GM23338 (cell line): ENCODE data around the gene MTCL1. TPM values are rescaled to one million over a fixed set of nuclear protein-coding genes. Genes with fewer than 3 reads are reported as not detected.

Experiments used
- ATAC-seq: fragments of 200-7000 bp; cut with Tn5 transposase; 3 replicates; pipeline ENCODE4 v1.9.1; 2020
- DNase-seq: peaks from one replicate; pipeline ENCODE4 v3.0.0-alpha.2; 2015; ENCODE audit warnings: low spot score
- H2AFZ ChIP-seq: fragments of 200-600 bp; sonication (generic); 2 replicates; pipeline ENCODE4 v1.8.0; 2016; ENCODE audit warnings: antibody characterized with exemption, mild to moderate bottlenecking, moderate library complexity
- H3F3A ChIP-seq: fragments of 200-600 bp; sonication (generic); replicated peaks from 2 replicates; pipeline ENCODE4 v1.8.0; 2017; ENCODE audit warnings: antibody characterized with exemption, mixed run types, low read depth
- H3K27ac ChIP-seq: fragments of 200-600 bp; sonication (generic); 2 replicates; pipeline ENCODE4 v1.6.1; 2016; ENCODE audit warnings: low read depth
- H3K27me3 ChIP-seq: fragments of 200-600 bp; sonication (generic); 2 replicates; pipeline ENCODE4 v1.8.0; 2016; ENCODE audit warnings: mild to moderate bottlenecking, mixed run types, moderate library complexity; ENCODE audit not compliant: insufficient read depth
- H3K36me3 ChIP-seq: fragments of 200-600 bp; sonication (generic); 2 replicates; pipeline ENCODE4 v1.8.0; 2016; ENCODE audit warnings: mild to moderate bottlenecking; ENCODE audit not compliant: insufficient read depth
- H3K4me1 ChIP-seq: fragments of 200-600 bp; sonication (generic); 2 replicates; pipeline ENCODE4 v1.8.0; 2016; ENCODE audit warnings: mild to moderate bottlenecking, moderate library complexity; ENCODE audit not compliant: insufficient read depth
- H3K4me2 ChIP-seq: fragments of 200-600 bp; sonication (generic); 2 replicates; pipeline ENCODE4 v1.7.1; 2017; ENCODE audit warnings: mixed run types
- H3K4me3 ChIP-seq: fragments of 200-600 bp; sonication (generic); 2 replicates; pipeline ENCODE4 v1.6.1; 2016; ENCODE audit warnings: mixed run types
- H3K79me2 ChIP-seq: fragments of 200-600 bp; sonication (generic); replicated peaks from 2 replicates; pipeline ENCODE4 v1.8.0; 2017; ENCODE audit warnings: mild to moderate bottlenecking; ENCODE audit not compliant: insufficient read depth
- H3K9me2 ChIP-seq: fragments of 200-600 bp; sonication (generic); 2 replicates; pipeline ENCODE4 v1.8.0; 2017; ENCODE audit not compliant: insufficient read depth
- H4K20me1 ChIP-seq: fragments of 200-600 bp; sonication (generic); replicated peaks from 2 replicates; pipeline ENCODE4 v1.8.0; 2017; ENCODE audit warnings: mild to moderate bottlenecking; ENCODE audit not compliant: insufficient read depth
- H3K27ac Mint-ChIP-seq: 2 replicates; pipeline ENCODE4 v1.8.0; 2020; ENCODE audit warnings: inconsistent platforms, mild to moderate bottlenecking, moderate library complexity, mixed read lengths
- H3K27me3 Mint-ChIP-seq: 3 replicates; pipeline ENCODE4 v1.8.0; 2022; ENCODE audit warnings: low read depth, mild to moderate bottlenecking, moderate library complexity, mixed read lengths, inconsistent platforms; ENCODE audit not compliant: insufficient read depth, poor library complexity
- H3K36me3 Mint-ChIP-seq: 3 replicates; pipeline ENCODE4 v1.8.0; 2021; ENCODE audit warnings: low read depth, mild to moderate bottlenecking, inconsistent platforms, moderate library complexity, mixed read lengths
- H3K4me1 Mint-ChIP-seq: 3 replicates; pipeline ENCODE4 v1.8.0; 2020; ENCODE audit warnings: mild to moderate bottlenecking, inconsistent platforms, mixed read lengths
- H3K4me3 Mint-ChIP-seq: 3 replicates; pipeline ENCODE4 v1.8.0; 2021; ENCODE audit warnings: moderate library complexity, mild to moderate bottlenecking, inconsistent platforms, mixed read lengths
- H3K9me3 Mint-ChIP-seq: 3 replicates; pipeline ENCODE4 v1.8.0; 2020; ENCODE audit warnings: moderate library complexity, mild to moderate bottlenecking, inconsistent platforms, mixed read lengths
- CTCF ChIP-seq, 2 experiments: fragments of 200-600 bp in 1 of 2; sonication (generic) in 1 of 2; conservative IDR thresholded peaks; 2 replicates each; pipeline versions ENCODE4 v1.5.1 to v1.6.1; 2016 to 2017; ENCODE audit warnings: antibody characterized with exemption in 2 of 2, low read depth in 2 of 2, mild to moderate bottlenecking in 2 of 2, moderate library complexity in 1 of 2
- EZH2 ChIP-seq: fragments of 200-600 bp; sonication (generic); IDR thresholded peaks from one replicate; pipeline ENCODE4 v1.8.0; 2017; ENCODE audit warnings: antibody characterized with exemption, mild to moderate bottlenecking, low read depth; ENCODE audit not compliant: unreplicated experiment
- JUNB ChIP-seq: IDR thresholded peaks from one replicate; pipeline ENCODE4 v1.6.1; 2016; ENCODE audit warnings: antibody characterized with exemption; ENCODE audit not compliant: unreplicated experiment
- STAT1 ChIP-seq: IDR thresholded peaks from one replicate; pipeline ENCODE4 v1.6.1; 2016; ENCODE audit warnings: antibody characterized with exemption; ENCODE audit not compliant: unreplicated experiment
- ZNF114 ChIP-seq: fragments of 250-450 bp; sonication (Bioruptor Pico); IDR thresholded peaks from 2 replicates; pipeline ENCODE4 v1.5.0; 2020; ENCODE audit warnings: mild to moderate bottlenecking, moderate library complexity
- polyA plus RNA-seq: library from polyadenylated mRNA; unstranded; fragments of >200 nt; fragmentation: Nextera tagmentation; extraction: Ambion mirVana; gene quantifications from 2 replicates; pipeline ENCODE4 v1.2.1, GENCODE V29; 2016
- total RNA-seq: library from RNA; depleted of rRNA; stranded (reverse); fragments of >200 nt; shearing (Covaris generic); gene quantifications from 2 replicates; pipeline ENCODE4 v1.2.3, GENCODE V29; 2014
- TF ChIP-seq, protein P1 (sequence below): IDR thresholded peaks from 2 replicates; pipeline ENCODE4 v1.6.1; 2016; ENCODE audit warnings: antibody characterized with exemption
- TF ChIP-seq, protein P2 (sequence below): fragments of 250-450 bp; sonication (Bioruptor Pico); IDR thresholded peaks from 2 replicates; pipeline ENCODE4 v1.5.0; 2020; ENCODE audit warnings: mild to moderate bottlenecking, moderate library complexity

MTCL1 gene
- total and polyA plus RNA-seq, 2 experiments from 2014 or later: 14.4 to 45.0 TPM

DNA sequence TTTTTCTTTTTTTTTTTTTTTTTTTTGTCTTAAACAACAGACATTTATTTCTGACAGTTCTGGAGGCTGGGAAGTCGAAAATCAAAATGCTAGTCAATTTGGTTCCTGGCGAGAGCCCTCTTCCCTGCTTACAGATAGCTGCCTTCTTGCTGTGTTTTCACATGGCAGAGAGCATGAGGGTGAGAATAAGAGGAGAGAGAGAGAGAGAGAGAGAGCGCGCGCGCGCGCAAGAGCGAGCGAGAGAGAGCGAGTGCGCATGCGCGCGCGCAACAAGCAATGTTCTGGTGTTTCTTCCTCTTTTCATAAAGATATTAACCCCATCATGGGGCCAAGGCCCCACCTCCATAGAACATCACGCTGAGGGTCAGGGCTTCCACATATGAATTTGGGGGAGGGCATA lies 20.9 kb downstream of the MTCL1 start:
- Histone ChIP-seq H3K4me3 (no peak overlapping the region), H3K4me1 (peaks cover 19% of the 10 kb centered on the region; the same call in 1 of the 2 replicates), H3K4me2 (no peak overlapping the region), H3K36me3 (peaks cover 3% of the 10 kb centered on the region; the same call in 1 of the 2 replicates), H3K79me2 (peaks cover 34% of the 10 kb centered on the region), H3K27ac (no peak overlapping the region), H3K27me3 (no peaks in the 10 kb centered on the region), H2AFZ (no peak overlapping the region), H3F3A (no peaks in the 10 kb centered on the region), H3K9me2 (no peaks in the 10 kb centered on the region), H4K20me1 (no peaks in the 10 kb centered on the region; the same call in 1 of the 2 replicates)
- Mint-ChIP-seq H3K27ac (no peak overlapping the region; the same call in 1 of the 2 replicates), H3K4me1 (peaks cover 29% of the 10 kb centered on the region), H3K4me3 (no peak overlapping the region), H3K27me3 (peaks cover 1% of the 10 kb centered on the region), H3K36me3 (peaks cover 65% of the 10 kb centered on the region), H3K9me3 (no peaks in the 10 kb centered on the region; the same call in 2 of the 3 replicates)
- DNase-seq (no peak), ATAC-seq (no peak)
- no peak for TF ChIP-seq STAT1
- no peak for TF ChIP-seq JUNB

DNA sequence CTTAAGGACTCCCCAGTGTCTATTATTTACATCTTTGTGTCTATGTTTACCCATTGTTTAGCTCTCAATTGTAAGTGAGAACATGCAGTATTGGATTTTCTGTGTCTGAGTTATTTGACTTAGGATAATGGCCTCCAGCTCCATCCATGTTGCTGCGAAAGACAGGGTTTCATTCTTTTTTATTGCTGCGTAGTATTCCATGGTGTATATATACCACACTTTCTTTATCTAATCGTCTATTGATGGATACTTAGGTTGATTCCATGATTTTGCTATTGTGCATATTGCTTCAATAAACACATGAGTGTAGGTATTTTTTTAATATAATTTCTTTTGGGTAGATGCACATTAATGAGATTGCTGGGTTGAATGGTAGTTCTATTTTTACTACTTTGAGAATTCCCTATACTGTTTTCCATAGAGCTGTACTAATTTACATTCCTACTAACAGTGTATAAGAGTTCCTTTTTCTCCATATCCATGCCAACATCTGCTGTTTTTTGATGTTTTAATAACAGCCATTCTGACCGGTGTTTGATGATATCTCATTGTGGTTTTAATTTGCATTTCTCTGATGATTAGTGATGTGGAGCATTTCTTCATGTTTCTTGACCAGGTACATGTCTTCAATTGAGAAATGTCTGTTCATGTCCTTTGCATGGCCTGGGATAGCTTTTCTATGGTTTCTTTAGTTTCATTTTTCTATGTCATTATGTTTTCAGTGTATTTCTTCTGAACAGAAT lies 21.8 kb downstream of the MTCL1 start:
- H3K9me3 Mint-ChIP-seq: no peaks in the 10 kb centered on the region; the same call in 2 of the 3 replicates
- no peaks in the 10 kb centered on the region for H3F3A ChIP-seq
- H3K4me3 Mint-ChIP-seq: no peak overlapping the region
- H3K4me1 Mint-ChIP-seq: peaks cover 21% of the 10 kb centered on the region
- H3K4me3 ChIP-seq: no peak overlapping the region
- no peaks in the 10 kb centered on the region; the same call in 1 of the 2 replicates for H4K20me1 ChIP-seq
- peaks cover 15% of the 10 kb centered on the region for H3K4me1 ChIP-seq
- H3K4me2 ChIP-seq: no peak overlapping the region
- H3K27ac ChIP-seq: no peak overlapping the region
- H3K79me2 ChIP-seq: peaks cover 39% of the 10 kb centered on the region
- no peak overlapping the region for H3K27ac Mint-ChIP-seq
- H3K27me3 ChIP-seq: no peaks in the 10 kb centered on the region
- H3K36me3 ChIP-seq: peaks cover 3% of the 10 kb centered on the region; the same call in 1 of the 2 replicates
- peaks cover 56% of the 10 kb centered on the region for H3K36me3 Mint-ChIP-seq
- no peaks in the 10 kb centered on the region for H3K9me2 ChIP-seq
- DNase-seq (no peak), ATAC-seq (no peak)
- H2AFZ ChIP-seq: no peak overlapping the region
- H3K27me3 Mint-ChIP-seq: peaks cover 1% of the 10 kb centered on the region
- TF ChIP-seq, protein P1, sequence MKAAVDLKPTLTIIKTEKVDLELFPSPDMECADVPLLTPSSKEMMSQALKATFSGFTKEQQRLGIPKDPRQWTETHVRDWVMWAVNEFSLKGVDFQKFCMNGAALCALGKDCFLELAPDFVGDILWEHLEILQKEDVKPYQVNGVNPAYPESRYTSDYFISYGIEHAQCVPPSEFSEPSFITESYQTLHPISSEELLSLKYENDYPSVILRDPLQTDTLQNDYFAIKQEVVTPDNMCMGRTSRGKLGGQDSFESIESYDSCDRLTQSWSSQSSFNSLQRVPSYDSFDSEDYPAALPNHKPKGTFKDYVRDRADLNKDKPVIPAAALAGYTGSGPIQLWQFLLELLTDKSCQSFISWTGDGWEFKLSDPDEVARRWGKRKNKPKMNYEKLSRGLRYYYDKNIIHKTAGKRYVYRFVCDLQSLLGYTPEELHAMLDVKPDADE: no peak
- no peak for TF ChIP-seq ZNF114 (CRISPR knock-in tag)
- no peak for TF ChIP-seq JUNB
- TF ChIP-seq, protein P2, sequence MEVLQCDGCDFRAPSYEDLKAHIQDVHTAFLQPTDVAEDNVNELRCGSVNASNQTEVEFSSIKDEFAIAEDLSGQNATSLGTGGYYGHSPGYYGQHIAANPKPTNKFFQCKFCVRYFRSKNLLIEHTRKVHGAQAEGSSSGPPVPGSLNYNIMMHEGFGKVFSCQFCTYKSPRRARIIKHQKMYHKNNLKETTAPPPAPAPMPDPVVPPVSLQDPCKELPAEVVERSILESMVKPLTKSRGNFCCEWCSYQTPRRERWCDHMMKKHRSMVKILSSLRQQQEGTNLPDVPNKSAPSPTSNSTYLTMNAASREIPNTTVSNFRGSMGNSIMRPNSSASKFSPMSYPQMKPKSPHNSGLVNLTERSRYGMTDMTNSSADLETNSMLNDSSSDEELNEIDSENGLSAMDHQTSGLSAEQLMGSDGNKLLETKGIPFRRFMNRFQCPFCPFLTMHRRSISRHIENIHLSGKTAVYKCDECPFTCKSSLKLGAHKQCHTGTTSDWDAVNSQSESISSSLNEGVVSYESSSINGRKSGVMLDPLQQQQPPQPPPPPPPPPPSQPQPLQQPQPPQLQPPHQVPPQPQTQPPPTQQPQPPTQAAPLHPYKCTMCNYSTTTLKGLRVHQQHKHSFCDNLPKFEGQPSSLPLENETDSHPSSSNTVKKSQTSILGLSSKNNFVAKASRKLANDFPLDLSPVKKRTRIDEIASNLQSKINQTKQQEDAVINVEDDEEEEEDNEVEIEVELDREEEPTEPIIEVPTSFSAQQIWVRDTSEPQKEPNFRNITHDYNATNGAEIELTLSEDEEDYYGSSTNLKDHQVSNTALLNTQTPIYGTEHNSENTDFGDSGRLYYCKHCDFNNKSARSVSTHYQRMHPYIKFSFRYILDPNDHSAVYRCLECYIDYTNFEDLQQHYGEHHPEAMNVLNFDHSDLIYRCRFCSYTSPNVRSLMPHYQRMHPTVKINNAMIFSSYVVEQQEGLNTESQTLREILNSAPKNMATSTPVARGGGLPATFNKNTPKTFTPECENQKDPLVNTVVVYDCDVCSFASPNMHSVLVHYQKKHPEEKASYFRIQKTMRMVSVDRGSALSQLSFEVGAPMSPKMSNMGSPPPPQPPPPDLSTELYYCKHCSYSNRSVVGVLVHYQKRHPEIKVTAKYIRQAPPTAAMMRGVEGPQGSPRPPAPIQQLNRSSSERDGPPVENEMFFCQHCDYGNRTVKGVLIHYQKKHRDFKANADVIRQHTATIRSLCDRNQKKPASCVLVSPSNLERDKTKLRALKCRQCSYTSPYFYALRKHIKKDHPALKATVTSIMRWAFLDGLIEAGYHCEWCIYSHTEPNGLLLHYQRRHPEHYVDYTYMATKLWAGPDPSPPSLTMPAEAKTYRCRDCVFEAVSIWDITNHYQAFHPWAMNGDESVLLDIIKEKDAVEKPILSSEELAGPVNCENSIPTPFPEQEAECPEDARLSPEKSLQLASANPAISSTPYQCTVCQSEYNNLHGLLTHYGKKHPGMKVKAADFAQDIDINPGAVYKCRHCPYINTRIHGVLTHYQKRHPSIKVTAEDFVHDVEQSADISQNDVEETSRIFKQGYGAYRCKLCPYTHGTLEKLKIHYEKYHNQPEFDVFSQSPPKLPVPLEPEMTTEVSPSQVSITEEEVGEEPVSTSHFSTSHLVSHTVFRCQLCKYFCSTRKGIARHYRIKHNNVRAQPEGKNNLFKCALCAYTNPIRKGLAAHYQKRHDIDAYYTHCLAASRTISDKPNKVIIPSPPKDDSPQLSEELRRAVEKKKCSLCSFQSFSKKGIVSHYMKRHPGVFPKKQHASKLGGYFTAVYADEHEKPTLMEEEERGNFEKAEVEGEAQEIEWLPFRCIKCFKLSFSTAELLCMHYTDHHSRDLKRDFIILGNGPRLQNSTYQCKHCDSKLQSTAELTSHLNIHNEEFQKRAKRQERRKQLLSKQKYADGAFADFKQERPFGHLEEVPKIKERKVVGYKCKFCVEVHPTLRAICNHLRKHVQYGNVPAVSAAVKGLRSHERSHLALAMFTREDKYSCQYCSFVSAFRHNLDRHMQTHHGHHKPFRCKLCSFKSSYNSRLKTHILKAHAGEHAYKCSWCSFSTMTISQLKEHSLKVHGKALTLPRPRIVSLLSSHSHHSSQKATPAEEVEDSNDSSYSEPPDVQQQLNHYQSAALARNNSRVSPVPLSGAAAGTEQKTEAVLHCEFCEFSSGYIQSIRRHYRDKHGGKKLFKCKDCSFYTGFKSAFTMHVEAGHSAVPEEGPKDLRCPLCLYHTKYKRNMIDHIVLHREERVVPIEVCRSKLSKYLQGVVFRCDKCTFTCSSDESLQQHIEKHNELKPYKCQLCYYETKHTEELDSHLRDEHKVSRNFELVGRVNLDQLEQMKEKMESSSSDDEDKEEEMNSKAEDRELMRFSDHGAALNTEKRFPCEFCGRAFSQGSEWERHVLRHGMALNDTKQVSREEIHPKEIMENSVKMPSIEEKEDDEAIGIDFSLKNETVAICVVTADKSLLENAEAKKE (CRISPR knock-in tag): no peak
- no peak for TF ChIP-seq EZH2
- TF ChIP-seq CTCF (conservative IDR thresholded peaks at IDR 0.05; ENCODE audit: low read depth in 2 of 2): no peak
